Stimulated activated CD8-positive, alpha-beta memory T cell treated with anti-CD3 and anti-CD28 coated beads, Interleukin-4, amount 100 ng/mL, for 24 hours (primary cell): ENCODE measurements around the gene PDE8A.

Source experiments
- DNase-seq: peaks from one replicate; pipeline ENCODE4 v3.0.0-alpha.2; 2020; ENCODE audit warnings: low read depth

PDE8A gene

DNA sequence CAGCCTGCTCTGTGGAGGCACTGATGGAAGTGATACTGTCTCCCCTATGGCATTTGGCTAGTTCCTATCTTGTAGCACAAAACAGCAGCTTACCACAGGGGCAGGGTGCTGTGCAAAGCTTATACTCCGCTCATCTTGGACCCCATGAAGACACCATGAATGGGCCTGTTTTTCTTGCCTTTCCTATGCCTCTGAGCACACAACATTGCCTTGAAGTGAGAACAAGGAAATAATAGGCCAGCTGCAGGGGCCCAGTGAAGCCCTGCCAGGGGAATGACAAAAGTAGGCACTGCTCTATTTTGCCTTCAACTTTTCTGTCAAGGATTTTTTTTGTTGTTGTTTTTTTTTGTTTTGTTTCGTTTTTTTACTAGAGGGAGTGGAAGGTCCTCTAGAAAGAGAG lies 110.3 kb downstream of the PDE8A start:
- no peak for DNase-seq

DNA sequence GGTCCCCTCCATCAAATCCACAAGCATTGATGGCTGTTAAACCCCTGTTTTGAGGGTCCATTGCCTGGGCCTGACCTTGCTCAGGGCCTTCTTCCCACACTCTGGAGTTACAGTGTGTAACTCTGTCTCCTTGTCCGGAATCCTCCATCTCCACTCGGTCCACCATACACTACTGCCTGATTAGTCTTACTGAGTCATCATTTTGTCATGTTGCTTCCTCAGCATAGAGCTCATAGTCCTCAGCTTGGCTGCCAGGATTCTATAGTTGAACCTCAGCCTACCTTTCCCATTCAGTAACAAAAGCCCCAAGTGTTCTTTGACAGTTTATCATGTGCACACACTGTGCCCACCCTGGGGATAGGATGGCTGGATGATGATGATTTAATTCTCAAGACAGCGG lies 113.0 kb downstream of the PDE8A start:
- no peak for DNase-seq

- no peak for DNase-seq
These were observed 113.9 kb downstream of the PDE8A start for GRCh38 chr15:85095566-85095965.

- DNase-seq: no peak
These were observed 115.6 kb downstream of the PDE8A start for GRCh38 chr15:85097250-85097649.

DNA sequence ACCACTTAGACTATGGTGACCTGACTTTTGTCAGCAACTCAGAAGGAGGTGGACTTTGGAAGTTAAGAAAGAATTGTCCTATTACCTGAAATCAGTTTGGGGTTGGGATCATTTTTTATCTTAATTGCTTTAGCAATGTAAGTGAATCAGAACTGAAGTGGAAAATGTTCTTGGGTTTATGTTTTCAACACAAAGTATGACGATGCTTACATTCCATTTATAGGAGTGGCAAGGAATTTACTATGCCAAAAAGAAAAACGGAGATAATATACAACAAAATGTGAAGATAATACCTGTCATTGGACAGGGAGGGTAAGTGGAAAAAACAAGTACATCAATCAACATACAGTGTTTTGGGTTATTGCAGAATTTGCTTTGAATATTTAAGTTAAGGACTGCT lies 116.1 kb downstream of the PDE8A start:
- DNase-seq: no peak

DNA sequence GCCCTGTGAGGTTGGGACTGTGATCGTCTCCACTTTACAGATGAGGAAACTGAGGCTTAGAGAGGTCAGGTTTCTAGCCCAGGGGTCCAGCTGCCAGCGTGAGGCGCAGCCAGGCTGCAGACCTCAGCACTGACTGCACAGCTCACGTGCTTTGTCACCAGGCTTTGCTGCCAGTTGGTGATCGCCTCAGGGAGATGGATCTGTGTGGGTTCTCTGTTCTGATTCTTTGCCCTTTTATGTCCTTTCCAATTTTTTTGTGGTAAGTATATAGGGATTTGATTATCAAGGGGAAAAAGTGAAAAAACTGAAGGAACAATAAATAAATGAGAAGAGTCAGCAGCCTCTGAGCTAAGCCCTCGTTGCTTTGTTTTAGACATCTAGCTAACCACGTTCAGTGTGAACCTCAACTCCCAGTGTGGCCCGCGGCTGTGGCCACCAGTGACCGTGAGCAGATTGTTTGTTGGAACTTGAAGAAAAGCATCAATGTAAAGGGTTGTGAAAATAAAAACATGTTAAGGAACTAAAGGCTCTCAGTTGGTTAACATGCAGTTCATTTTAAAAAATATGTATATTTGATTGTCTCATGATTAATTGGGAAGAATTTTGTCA lies 117.6 kb downstream of the PDE8A start:
- no peak for DNase-seq

GRCh38 chr15:85100186-85100937 lies 118.7 kb downstream of the PDE8A start:
- no peak for DNase-seq

GRCh38 chr15:85104584-85104983 lies 122.9 kb downstream of the PDE8A start:
- no peak for DNase-seq

GRCh38 chr15:85108136-85108535 lies 126.5 kb downstream of the PDE8A start:
- no peak for DNase-seq

DNA sequence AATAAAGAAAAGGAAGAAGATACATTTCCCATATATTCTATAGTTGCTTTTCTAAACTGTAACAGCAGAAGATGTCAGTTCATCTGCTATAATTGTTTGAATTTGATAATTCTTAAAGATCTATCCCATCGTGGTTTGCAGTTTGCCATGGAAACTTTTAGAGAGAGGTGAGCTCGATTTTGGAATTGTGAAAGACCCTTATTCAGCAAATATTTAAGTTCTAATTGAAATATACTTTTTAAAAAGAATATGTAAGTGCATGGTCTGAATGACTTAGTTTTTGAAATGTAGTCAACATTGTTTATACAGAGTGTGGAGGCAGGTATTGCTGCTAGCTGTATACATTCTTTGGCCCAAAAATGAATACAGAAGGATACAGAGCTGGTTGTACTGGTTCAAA lies 127.7 kb downstream of the PDE8A start:
- no peak for DNase-seq

DNA sequence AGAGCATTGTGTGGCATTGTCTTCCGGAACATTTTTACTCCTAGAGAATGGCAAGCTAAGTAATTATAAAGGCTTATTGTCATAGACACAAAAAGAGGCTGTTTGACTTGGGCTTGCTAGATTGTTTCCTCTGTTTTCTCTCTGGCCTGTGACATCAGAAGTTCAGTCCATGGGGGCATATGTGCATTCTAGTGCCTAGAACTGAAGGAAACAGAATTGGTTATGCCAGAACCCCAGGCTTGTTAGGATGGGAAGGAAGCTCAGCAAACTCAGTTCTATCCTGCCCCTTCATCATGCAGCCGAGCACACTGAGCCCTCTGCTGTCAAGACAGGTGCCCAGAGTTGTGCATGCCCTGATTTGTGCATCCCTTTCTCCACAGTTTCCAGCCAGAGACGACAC lies 131.3 kb downstream of the PDE8A start:
- DNase-seq: no peak

DNA sequence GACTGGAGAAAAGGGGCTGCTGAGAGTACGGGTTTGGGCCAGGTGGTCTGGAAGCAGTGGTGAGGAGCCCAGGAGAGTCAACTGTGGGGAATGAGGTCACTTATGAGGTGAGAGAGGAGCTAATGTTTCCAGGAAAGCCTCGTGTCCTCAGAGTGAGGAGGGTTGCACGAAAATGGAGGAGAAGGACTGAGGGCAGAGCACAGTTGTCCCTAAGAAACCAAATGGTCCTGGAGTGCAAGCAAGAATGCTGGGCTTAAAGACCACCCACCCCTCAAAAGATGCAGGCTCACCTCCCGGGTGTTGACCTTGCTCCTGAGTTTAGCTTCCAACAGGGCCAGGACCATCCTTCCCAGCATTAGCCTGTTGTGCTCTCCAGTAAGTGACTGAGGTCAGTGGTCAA lies 133.2 kb downstream of the PDE8A start:
- DNase-seq: no peak

- DNase-seq: no peak
These were observed 134.4 kb downstream of the PDE8A start for GRCh38 chr15:85116066-85116465.

DNA sequence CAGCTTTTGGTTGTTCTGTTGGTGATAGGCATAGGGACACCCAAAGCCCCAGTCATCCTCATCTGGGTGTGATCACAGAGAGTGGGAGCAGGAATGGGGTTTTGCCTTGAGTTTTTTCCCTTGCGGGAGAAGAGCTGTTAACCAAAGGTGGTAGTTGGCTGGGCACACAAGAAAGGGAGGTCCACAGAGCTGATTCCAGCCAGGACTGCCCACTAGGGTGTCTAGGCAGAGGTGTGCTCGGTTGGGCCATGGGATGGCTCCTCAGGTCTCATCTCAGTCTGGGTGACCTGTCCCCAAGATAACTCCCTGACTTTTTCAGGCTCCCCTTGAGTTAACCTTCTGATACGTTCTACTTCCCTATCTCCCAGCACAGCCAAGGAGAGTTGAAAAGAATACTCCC lies 134.8 kb downstream of the PDE8A start:
- DNase-seq: no peak

- no peak for DNase-seq
These were observed 135.4 kb downstream of the PDE8A start for GRCh38 chr15:85116925-85117646.

- DNase-seq: no peak
These were observed 136.5 kb downstream of the PDE8A start for GRCh38 chr15:85118173-85118572.

- no peak for DNase-seq
These were observed 136.9 kb downstream of the PDE8A start for GRCh38 chr15:85118581-85118980.

- DNase-seq: no peak
These were observed 138.9 kb downstream of the PDE8A start for GRCh38 chr15:85120351-85121113.

DNA sequence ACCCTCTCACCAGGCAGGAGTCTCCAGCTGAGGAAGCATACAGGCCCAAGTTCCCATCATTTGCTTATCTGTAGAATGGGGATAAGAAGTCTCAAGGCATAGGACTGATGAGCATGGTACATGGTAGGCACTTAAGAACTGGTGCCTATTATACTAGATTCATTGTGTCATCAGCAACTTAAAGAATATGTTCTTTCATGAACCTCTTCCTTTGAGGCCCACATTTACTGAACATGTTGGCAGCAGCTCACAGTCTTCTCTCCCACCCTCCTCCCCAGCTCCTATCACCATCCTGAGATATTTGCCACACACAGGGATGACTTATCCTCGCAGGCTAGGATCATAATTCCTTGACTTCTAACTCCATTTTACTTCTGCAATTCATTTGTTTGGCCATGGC lies 142.5 kb downstream of the PDE8A start:
- no peak for DNase-seq

- DNase-seq: no peak
These were observed 143.5 kb downstream of the PDE8A start for GRCh38 chr15:85125056-85125661.

GRCh38 chr15:85128621-85129020 lies 147.0 kb downstream of the PDE8A start:
- DNase-seq: no peak

DNA sequence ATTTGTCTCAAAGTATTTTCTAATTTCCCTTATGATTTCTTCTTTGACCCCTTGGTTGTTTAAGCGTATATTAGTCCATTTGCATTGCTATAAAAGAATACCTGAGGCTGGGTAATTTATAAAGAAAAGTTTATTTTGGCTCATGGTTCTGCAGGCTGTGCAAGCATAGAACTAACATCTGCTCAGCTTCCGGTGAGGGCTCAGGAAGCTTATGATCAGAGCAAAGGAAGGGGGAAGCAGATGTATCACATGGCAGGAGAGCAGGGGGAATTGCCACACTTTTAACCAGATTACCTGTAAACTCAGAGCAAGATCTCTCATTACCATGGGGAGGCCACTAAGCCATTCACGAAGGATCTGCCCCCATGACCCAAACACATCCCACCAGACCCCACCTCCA lies 148.2 kb downstream of the PDE8A start:
- no peak for DNase-seq
